Measurements from ENCODE around the gene EZH1.

EZH1 gene

DNA sequence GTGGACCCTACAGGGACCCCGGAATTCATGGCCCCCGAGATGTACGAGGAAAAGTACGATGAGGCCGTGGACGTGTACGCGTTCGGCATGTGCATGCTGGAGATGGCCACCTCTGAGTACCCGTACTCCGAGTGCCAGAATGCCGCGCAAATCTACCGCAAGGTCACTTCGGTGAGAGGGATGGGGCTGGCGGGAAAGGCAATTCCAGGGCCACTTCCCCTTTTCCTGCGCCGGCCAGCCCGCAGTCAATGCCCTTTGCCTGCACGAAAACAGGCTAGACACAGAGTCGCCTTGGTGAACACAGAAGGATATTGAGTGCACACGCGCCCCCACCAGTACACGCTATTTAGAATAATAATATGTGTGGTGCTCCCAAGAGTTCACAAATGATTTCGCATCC, 39.6 kb upstream of the EZH1 start:
- CTCF ChIA-PET: no interaction called here
- DNase-seq (ENCODE audit: extremely low spot score): no peak
- POLR2A ChIA-PET: no interaction called here
- TF ChIP-seq CTBP1 (IDR thresholded peaks at IDR 0.05; ENCODE audit: borderline replicate concordance) (no peak), SP1 (IDR thresholded peaks at IDR 0.05) (no peak), FOXA1 (IDR thresholded peaks at IDR 0.05) (no peak), ARNT (IDR thresholded peaks at IDR 0.05) (no peak), HDGF (IDR thresholded peaks at IDR 0.05; ENCODE audit: borderline replicate concordance) (no peak), FOXM1 (IDR thresholded peaks at IDR 0.05; ENCODE audit: borderline replicate concordance) (no peak), TARDBP (IDR thresholded peaks at IDR 0.05) (no peak), L3MBTL2 (conservative IDR thresholded peaks at IDR 0.05) (no peak), SUZ12 (IDR thresholded peaks at IDR 0.05) (no peak), BHLHE40 (IDR thresholded peaks at IDR 0.05; ENCODE audit: borderline replicate concordance) (no peak), FOXK2 (IDR thresholded peaks at IDR 0.05) (no peak)
- TF ChIP-seq, protein P1, sequence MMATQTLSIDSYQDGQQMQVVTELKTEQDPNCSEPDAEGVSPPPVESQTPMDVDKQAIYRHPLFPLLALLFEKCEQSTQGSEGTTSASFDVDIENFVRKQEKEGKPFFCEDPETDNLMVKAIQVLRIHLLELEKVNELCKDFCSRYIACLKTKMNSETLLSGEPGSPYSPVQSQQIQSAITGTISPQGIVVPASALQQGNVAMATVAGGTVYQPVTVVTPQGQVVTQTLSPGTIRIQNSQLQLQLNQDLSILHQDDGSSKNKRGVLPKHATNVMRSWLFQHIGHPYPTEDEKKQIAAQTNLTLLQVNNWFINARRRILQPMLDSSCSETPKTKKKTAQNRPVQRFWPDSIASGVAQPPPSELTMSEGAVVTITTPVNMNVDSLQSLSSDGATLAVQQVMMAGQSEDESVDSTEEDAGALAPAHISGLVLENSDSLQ (IDR thresholded peaks at IDR 0.05): no peak

DNA sequence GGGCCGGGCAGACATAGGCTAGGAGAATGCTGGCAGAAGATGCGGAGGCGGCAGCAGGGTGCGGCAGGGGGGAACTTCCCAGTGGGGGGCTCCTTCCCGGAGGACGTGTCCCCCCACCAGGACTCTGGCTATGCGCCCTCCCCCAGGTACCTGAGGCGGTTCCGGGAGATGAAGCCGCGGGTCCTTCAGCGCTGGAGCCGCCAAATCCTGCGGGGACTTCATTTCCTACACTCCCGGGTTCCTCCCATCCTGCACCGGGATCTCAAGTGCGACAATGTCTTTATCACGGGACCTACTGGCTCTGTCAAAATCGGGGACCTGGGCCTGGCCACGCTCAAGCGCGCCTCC, 38.9 kb upstream of the EZH1 start:
- no peak for DNase-seq (ENCODE audit: extremely low spot score)
- ChIA-PET POLR2A (interaction anchor here (2.5 kb wide), 1 partner anchor 11 kb away, joined by 11 read pairs; the partner anchor contains the start of gene VPS25), CTCF (interaction anchor here (1.1 kb wide), 1 partner anchor 20 kb away, joined by 3 read pairs; no protein-coding TSS in a partner anchor)
- TF ChIP-seq FOXA1 (IDR thresholded peaks at IDR 0.05): no peak
- no peak for TF ChIP-seq ARNT (IDR thresholded peaks at IDR 0.05)
- TF ChIP-seq L3MBTL2 (conservative IDR thresholded peaks at IDR 0.05): no peak
- no peak for TF ChIP-seq FOXK2 (IDR thresholded peaks at IDR 0.05)
- no peak for TF ChIP-seq HDGF (IDR thresholded peaks at IDR 0.05; ENCODE audit: borderline replicate concordance)
- no peak for TF ChIP-seq BHLHE40 (IDR thresholded peaks at IDR 0.05; ENCODE audit: borderline replicate concordance)
- TF ChIP-seq, protein P1 (IDR thresholded peaks at IDR 0.05): no peak
- no peak for TF ChIP-seq FOXM1 (IDR thresholded peaks at IDR 0.05; ENCODE audit: borderline replicate concordance)
- no peak for TF ChIP-seq LEF1 (IDR thresholded peaks at IDR 0.05; ENCODE audit: borderline replicate concordance)
- TF ChIP-seq TARDBP (IDR thresholded peaks at IDR 0.05): no peak
- no peak for TF ChIP-seq ELF4 (IDR thresholded peaks at IDR 0.05)
- no peak for TF ChIP-seq SP1 (IDR thresholded peaks at IDR 0.05)
- no peak for TF ChIP-seq NFRKB (IDR thresholded peaks at IDR 0.05)
- TF ChIP-seq CTBP1 (IDR thresholded peaks at IDR 0.05; ENCODE audit: borderline replicate concordance): no peak

DNA sequence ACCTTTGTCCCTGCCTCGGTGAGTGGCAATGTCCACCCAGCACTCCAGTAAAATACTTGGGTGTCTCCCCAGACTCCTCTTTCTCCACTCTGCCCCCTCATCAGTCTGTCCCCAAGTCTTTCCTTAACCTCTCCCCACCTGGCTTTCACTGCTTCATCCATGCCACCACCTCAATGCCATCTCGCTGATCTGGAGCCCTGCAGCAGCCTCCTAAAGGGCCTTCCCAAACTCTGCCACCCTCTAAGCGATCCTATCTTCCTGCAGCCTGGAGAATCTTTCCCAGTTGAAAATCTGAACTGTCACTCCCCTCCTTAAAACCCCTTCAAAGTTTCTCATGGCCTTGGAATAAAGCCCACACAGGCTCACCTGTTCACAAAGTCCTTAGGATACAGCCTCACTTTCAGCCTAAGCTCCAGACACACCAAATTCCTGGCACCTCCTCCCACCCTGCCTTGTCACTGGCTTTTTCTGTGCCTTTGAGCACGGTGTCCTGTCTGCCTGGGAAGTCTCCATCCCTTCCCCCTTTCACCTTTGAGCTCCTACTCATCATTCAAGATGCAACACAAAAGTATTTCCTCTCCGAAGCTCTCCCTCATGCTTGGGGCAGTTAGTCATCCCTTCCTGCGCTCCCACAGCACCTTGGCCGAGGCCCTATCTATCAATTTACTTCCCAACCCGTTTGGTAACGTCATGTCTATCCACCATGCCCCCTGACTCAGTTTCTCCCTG, 38.4 kb upstream of the EZH1 start:
- no peak for DNase-seq (ENCODE audit: extremely low spot score)
- TF ChIP-seq ZNF384 (IDR thresholded peaks at IDR 0.05): no peak
- TF ChIP-seq TARDBP (IDR thresholded peaks at IDR 0.05): no peak
- no peak for TF ChIP-seq FOXA1 (IDR thresholded peaks at IDR 0.05)
- no peak for TF ChIP-seq ARNT (IDR thresholded peaks at IDR 0.05)
- no peak for TF ChIP-seq LEF1 (IDR thresholded peaks at IDR 0.05; ENCODE audit: borderline replicate concordance)
- TF ChIP-seq CTBP1 (IDR thresholded peaks at IDR 0.05; ENCODE audit: borderline replicate concordance): no peak
- no peak for TF ChIP-seq SP1 (IDR thresholded peaks at IDR 0.05)
- no peak for TF ChIP-seq FOXM1 (IDR thresholded peaks at IDR 0.05; ENCODE audit: borderline replicate concordance)
- ChIA-PET CTCF (interaction anchor here (1.1 kb wide), 1 partner anchor 20 kb away, joined by 3 read pairs; no protein-coding TSS in a partner anchor), POLR2A (interaction anchor here (2.5 kb wide), 1 partner anchor 10 kb away, joined by 11 read pairs; the partner anchor contains the start of gene VPS25)

DNA sequence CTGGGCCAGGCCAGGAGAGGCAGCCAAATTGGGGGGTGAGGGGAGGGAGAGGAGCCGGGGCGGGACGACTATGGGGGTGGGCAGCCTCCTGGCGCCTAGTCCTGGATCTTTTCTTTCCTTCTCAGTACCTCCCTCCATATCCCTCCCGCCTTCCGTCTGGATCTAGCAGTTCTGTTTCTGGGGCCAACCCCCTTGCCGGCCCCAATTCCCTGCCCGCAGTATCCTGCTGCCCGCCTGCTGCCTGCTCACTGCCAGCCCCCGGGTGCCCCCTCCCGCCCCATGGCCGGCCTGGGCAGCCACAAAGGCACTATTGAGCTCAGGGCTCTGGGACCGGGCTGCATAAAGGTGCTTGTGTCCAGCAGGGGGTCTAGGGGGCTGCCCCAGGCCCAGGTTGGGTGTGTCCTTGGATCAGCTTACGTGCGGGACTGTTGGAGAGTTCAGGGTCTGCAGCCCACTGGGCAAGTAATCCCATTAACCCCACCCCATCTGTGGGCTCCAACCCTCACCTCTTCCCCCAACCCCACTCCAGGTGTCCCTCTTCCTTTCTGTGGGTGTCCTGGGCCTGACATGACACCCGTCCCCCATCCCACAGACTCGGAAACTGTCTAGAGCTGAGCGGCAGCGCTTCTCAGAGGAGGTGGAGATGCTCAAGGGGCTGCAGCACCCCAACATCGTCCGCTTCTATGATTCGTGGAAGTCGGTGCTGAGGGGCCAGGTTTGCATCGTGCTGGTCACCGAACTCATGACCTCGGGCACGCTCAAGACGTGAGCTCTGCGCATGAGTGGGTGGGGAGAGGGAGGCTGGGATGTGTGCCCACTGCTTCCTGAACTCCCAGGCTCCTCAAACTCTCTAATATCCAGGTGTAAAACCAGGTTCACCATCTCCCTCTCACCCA, 37.6 kb upstream of the EZH1 start:
- ChIA-PET POLR2A (interaction anchor here (0.7 to 2.5 kb wide), 2 partner anchors 9 to 16 kb away, joined by 3 to 11 read pairs; partner anchors contain the start of genes CNTD1, COA3 and VPS25), CTCF (interaction anchor here (1.1 kb wide), 1 partner anchor 19 kb away, joined by 3 read pairs; no protein-coding TSS in a partner anchor)
- TF ChIP-seq SUZ12 (IDR thresholded peaks at IDR 0.05) (no peak), SP1 (IDR thresholded peaks at IDR 0.05) (no peak), NFRKB (IDR thresholded peaks at IDR 0.05) (no peak), FOXK2 (IDR thresholded peaks at IDR 0.05) (no peak), LEF1 (IDR thresholded peaks at IDR 0.05; ENCODE audit: borderline replicate concordance) (no peak), FOXM1 (IDR thresholded peaks at IDR 0.05; ENCODE audit: borderline replicate concordance) (no peak), FOXA1 (IDR thresholded peaks at IDR 0.05) (no peak), CTBP1 (IDR thresholded peaks at IDR 0.05; ENCODE audit: borderline replicate concordance) (no peak), L3MBTL2 (conservative IDR thresholded peaks at IDR 0.05) (no peak), TARDBP (IDR thresholded peaks at IDR 0.05) (no peak), BHLHE40 (IDR thresholded peaks at IDR 0.05; ENCODE audit: borderline replicate concordance) (no peak), ELF4 (IDR thresholded peaks at IDR 0.05) (no peak)
- no peak for DNase-seq (ENCODE audit: extremely low spot score)

DNA sequence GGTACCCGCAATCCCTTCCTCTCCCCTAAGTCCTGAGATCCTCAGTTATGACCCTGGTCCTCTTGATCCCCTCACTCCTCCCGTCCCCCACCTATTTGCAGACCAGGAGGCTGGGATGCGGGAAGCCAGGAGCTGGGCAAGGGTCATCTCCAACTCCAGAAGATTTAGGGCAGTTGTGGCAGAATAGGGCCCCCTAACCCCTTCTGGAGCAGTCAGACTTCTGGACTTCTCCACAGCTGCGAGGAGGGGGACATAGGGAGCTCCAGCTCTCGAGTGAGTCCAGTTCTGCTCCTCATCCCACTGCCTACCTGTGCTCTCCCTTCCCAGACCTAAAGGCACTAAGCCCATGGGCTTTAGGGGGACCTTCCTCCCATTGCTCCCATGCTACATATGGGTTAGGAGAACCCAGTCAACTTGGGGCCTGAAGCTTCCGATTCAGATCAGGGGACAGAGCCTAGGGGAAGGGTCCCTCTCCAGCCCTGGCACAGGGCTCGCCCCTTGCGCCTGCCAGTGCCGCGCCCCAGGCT, 36.9 kb upstream of the EZH1 start:
- ChIA-PET CTCF (no interaction called here), POLR2A (interaction anchor here (0.7 to 2.5 kb wide), 2 partner anchors 8 to 17 kb away, joined by 3 to 11 read pairs; partner anchors contain the start of genes CNTD1, COA3 and VPS25)
- TF ChIP-seq ZNF384 (IDR thresholded peaks at IDR 0.05): no peak
- no peak for TF ChIP-seq BHLHE40 (IDR thresholded peaks at IDR 0.05; ENCODE audit: borderline replicate concordance)
- no peak for TF ChIP-seq FOXK2 (IDR thresholded peaks at IDR 0.05)
- DNase-seq (ENCODE audit: extremely low spot score): no peak

Measured in HEK293T (cell line).